IPS-18c (cell line): Measurements from ENCODE around the gene GLB1L.

Experiments used
- H3K4me3 ChIP-seq: 2 replicates; pipeline ENCODE4 v1.7.0; 2013; ENCODE audit warnings: low read depth, mild to moderate bottlenecking, low read length, moderate library complexity; ENCODE audit not compliant: insufficient read depth
- H3K9me3 ChIP-seq: one replicate; pipeline ENCODE4 v1.6.1; 2013; ENCODE audit warnings: mild to moderate bottlenecking, low read length, moderate library complexity; ENCODE audit not compliant: control insufficient read depth, insufficient read depth

GLB1L gene

GRCh38 chr2:219247678-219248642 is 2.7 kb upstream of the GLB1L start:
- Histone ChIP-seq H3K9me3 (no peaks in the 10 kb centered on the region), H3K4me3 (no peak overlapping the region)

GRCh38 chr2:219246559-219246958 is 1.3 kb upstream of the GLB1L start:
- Histone ChIP-seq H3K9me3 (no peaks in the 10 kb centered on the region), H3K4me3 (no peak overlapping the region)

GRCh38 chr2:219245899-219246230 is 621 bp upstream of the GLB1L start:
- H3K9me3 ChIP-seq: no peaks in the 10 kb centered on the region
- peak overlapping the region; percentile 85 for H3K4me3 ChIP-seq

GRCh38 chr2:219244789-219245147 is 476 bp downstream of the GLB1L start:
- H3K4me3 ChIP-seq: peak overlapping the region; percentile 85
- no peaks in the 10 kb centered on the region for H3K9me3 ChIP-seq

GRCh38 chr2:219243291-219243761 is 1.9 kb downstream of the GLB1L start:
- Histone ChIP-seq H3K4me3 (no peak overlapping the region), H3K9me3 (no peaks in the 10 kb centered on the region)

- no peak overlapping the region for H3K4me3 ChIP-seq
Measured at GRCh38 chr2:219234331-219234730, 10.9 kb downstream of the GLB1L start.

GRCh38 chr2:219230059-219230540 is 15.1 kb downstream of the GLB1L start:
- Histone ChIP-seq H3K9me3 (no peaks in the 10 kb centered on the region), H3K4me3 (peak overlapping the region; percentile 88)

More at GRCh38 chr2:219234331-219234730, 10.9 kb downstream of the GLB1L start:
- peaks cover 2% of the 10 kb centered on the region for H3K9me3 ChIP-seq

GRCh38 chr2:219229305-219230058 is 15.8 kb downstream of the GLB1L start, which contains the start of the genes ANKZF1 and ATG9A:
Gene ANKZF1, plus strand, starts transcription at chr2:219229806. Its CDS starts 452 bp downstream, at chr2:219230258.
Gene ATG9A, minus strand, starts transcription at chr2:219229636. Its CDS starts 1,612 bp downstream, at chr2:219228024.
- Histone ChIP-seq H3K4me3 (peak within 1 kb of the TSS; percentile 88), H3K9me3 (no peaks in the 10 kb centered on the region)

- Histone ChIP-seq H3K9me3 (no peaks in the 10 kb centered on the region), H3K4me3 (peak overlapping the region; percentile 88)
Measured at GRCh38 chr2:219228911-219229304, 16.3 kb downstream of the GLB1L start.

- no peaks in the 10 kb centered on the region for H3K9me3 ChIP-seq
- peak overlapping the region; percentile 88 for H3K4me3 ChIP-seq
Measured at GRCh38 chr2:219228041-219228910, 17.0 kb downstream of the GLB1L start.

- no peaks in the 10 kb centered on the region for H3K9me3 ChIP-seq
- H3K4me3 ChIP-seq: no peak overlapping the region
Measured at GRCh38 chr2:219225350-219225749, 19.9 kb downstream of the GLB1L start.

GRCh38 chr2:219223831-219224610 is 21.2 kb downstream of the GLB1L start:
- Histone ChIP-seq H3K4me3 (no peak overlapping the region), H3K9me3 (no peaks in the 10 kb centered on the region)

GRCh38 chr2:219221957-219222518 is 23.2 kb downstream of the GLB1L start:
- no peaks in the 10 kb centered on the region for H3K9me3 ChIP-seq
- H3K4me3 ChIP-seq: no peak overlapping the region

- Histone ChIP-seq H3K9me3 (no peaks in the 10 kb centered on the region), H3K4me3 (no peak overlapping the region)
Measured at GRCh38 chr2:219220652-219221402, 24.4 kb downstream of the GLB1L start.

GRCh38 chr2:219219784-219220532 is 25.3 kb downstream of the GLB1L start:
- H3K4me3 ChIP-seq: no peak overlapping the region
- H3K9me3 ChIP-seq: no peaks in the 10 kb centered on the region
